Endothelial cell of umbilical vein (primary cell): ENCODE measurements around the gene PGGT1B. TPM values are rescaled to one million over a fixed set of nuclear protein-coding genes. Genes with fewer than 3 reads are reported as not detected.

Experiments
- BruUV-seq: library from RNA; stranded (reverse); fragments of 400-500 nt; replicated peaks from 2 replicates; lab custom pipeline; 2021; lab: Mats Ljungman, UMichigan
- CTCF ChIA-PET: fragments of 300-600, 350-600 bp; sonication (Branson Sonifier 250); formaldehyde crosslinking; loops from one replicate; lab custom pipeline; 2021; ENCODE audit warnings: antibody characterized with exemption, inconsistent platforms; lab: Charles Lee
- POLR2A ChIA-PET: fragments of 300-600, 350-600 bp; sonication (Branson Sonifier 250); formaldehyde crosslinking; loops from one replicate; lab custom pipeline; 2021; ENCODE audit warnings: antibody characterized with exemption, inconsistent platforms; lab: Charles Lee
- DNase-seq: peaks from one replicate; pipeline ENCODE4 v3.0.0-alpha.2; 2011; ENCODE audit warnings: low read depth, low spot score
- FAIRE-seq: peaks from 2 replicates; lab custom pipeline; 2011; peaks lifted over from hg19 to GRCh38; lab: Jason Lieb, UNC
- H2AFZ ChIP-seq: 2 replicates; pipeline ENCODE4 v1.6.0; 2012; ENCODE audit warnings: low read depth, low read length, control low read depth, inconsistent platforms
- H3K27ac ChIP-seq: 2 replicates; pipeline ENCODE4 v1.5.1; 2011; ENCODE audit warnings: low read depth, mild to moderate bottlenecking, control low read depth, low read length, moderate library complexity; ENCODE audit not compliant: insufficient read depth
- H3K27me3 ChIP-seq, 2 experiments: 2 replicates each; pipeline versions ENCODE4 v1.6.0 to v1.6.1; 2011; ENCODE audit warnings: low read length in 2 of 2, mixed read lengths in 1 of 2; ENCODE audit not compliant: control insufficient read depth in 2 of 2, insufficient read depth in 2 of 2
- H3K36me3 ChIP-seq, 2 experiments: 2 replicates in 1 of 2; 3 replicates in 1 of 2; pipeline ENCODE4 v1.5.1; 2011; ENCODE audit warnings: low read length in 2 of 2, mild to moderate bottlenecking in 1 of 2, moderate library complexity in 1 of 2; ENCODE audit not compliant: control insufficient read depth in 2 of 2, insufficient read depth in 2 of 2; ENCODE audit errors: extremely low read depth in 1 of 2
- H3K4me1 ChIP-seq: 3 replicates; pipeline ENCODE4 v1.5.1; 2011; ENCODE audit warnings: mild to moderate bottlenecking, low read length; ENCODE audit not compliant: control insufficient read depth, insufficient read depth; ENCODE audit errors: extremely low read depth
- H3K4me2 ChIP-seq: 2 replicates; pipeline ENCODE4 v1.6.1; 2011; ENCODE audit warnings: low read length, control low read depth, mixed read lengths; ENCODE audit not compliant: insufficient read depth
- H3K4me3 ChIP-seq, 3 experiments: fragments of 200-600 bp in 1 of 3; sonication (generic), shearing (Covaris generic) in 1 of 3; replicated peaks in 1 of 3; 2 replicates each; pipeline ENCODE4 v1.5.1; 2011 to 2016; ENCODE audit warnings: control low read depth in 3 of 3, low read length in 3 of 3, mild to moderate bottlenecking in 2 of 3, inconsistent platforms in 1 of 3, low read depth in 1 of 3, moderate library complexity in 1 of 3; ENCODE audit not compliant: insufficient read depth in 1 of 3
- H3K79me2 ChIP-seq: 2 replicates; pipeline ENCODE4 v1.6.0; 2012; ENCODE audit warnings: low read length, inconsistent platforms; ENCODE audit not compliant: control insufficient read depth, insufficient read depth
- H3K9ac ChIP-seq: replicated peaks from 2 replicates; pipeline ENCODE3; 2011; ENCODE audit warnings: low read length, control low read depth; ENCODE audit not compliant: insufficient read depth; ENCODE audit errors: extremely low read depth
- H3K9me1 ChIP-seq: replicated peaks from 3 replicates; pipeline ENCODE4 v1.6.0; 2011; ENCODE audit warnings: mild to moderate bottlenecking, low read length; ENCODE audit not compliant: control insufficient read depth, insufficient read depth; ENCODE audit errors: extremely low read depth
- H3K9me3 ChIP-seq: replicated peaks from 2 replicates; pipeline ENCODE4 v1.5.1; 2012; ENCODE audit warnings: low read length, inconsistent platforms; ENCODE audit not compliant: control insufficient read depth, insufficient read depth
- H4K20me1 ChIP-seq: replicated peaks from 2 replicates; pipeline ENCODE3; 2011; ENCODE audit warnings: mild to moderate bottlenecking, low read length; ENCODE audit not compliant: control insufficient read depth, insufficient read depth; ENCODE audit errors: extremely low read depth
- EZH2 ChIP-seq: IDR thresholded peaks from 2 replicates; pipeline ENCODE4 v1.6.1; 2012; ENCODE audit warnings: borderline replicate concordance, low read depth, mild to moderate bottlenecking, moderate library complexity, low read length, inconsistent platforms; ENCODE audit not compliant: severe bottlenecking
- FOS ChIP-seq: IDR thresholded peaks from 2 replicates; pipeline ENCODE4 v1.6.1; 2011; ENCODE audit warnings: mild to moderate bottlenecking, low read length, moderate library complexity, borderline replicate concordance; ENCODE audit not compliant: insufficient read depth
- GATA2 ChIP-seq: IDR thresholded peaks from 2 replicates; pipeline ENCODE4 v1.7.0; 2011; ENCODE audit warnings: low read depth, mild to moderate bottlenecking, moderate library complexity, mixed read lengths, low read length; ENCODE audit not compliant: insufficient read length, insufficient read depth
- JUN ChIP-seq: IDR thresholded peaks from 2 replicates; pipeline ENCODE4 v1.6.1; 2011; ENCODE audit warnings: borderline replicate concordance, low read depth; ENCODE audit not compliant: insufficient read length, insufficient read depth
- MYC ChIP-seq: IDR thresholded peaks from one replicate; pipeline ENCODE4 v1.6.1; 2011; ENCODE audit warnings: mild to moderate bottlenecking, low read depth, low read length
- POLR2A ChIP-seq: IDR thresholded peaks from 2 replicates; pipeline ENCODE4 v1.6.1; 2012; ENCODE audit warnings: low read depth, mild to moderate bottlenecking, control low read depth, low read length
- POLR2AphosphoS5 ChIP-seq: IDR thresholded peaks from 2 replicates; pipeline ENCODE4 v1.6.1; 2012; ENCODE audit warnings: low read depth, mild to moderate bottlenecking, control low read depth, low read length, moderate library complexity; ENCODE audit not compliant: insufficient read depth
- dilution Hi-C: fragments of 300-500 bp; cut with MboI; formaldehyde crosslinking; loops from one replicate; pipeline ENCODE4 v1.15.0; 2019; ENCODE audit warnings: low sequenced_read_pairs; ENCODE audit not compliant: extremely low pct_ligation_motif_present
- intact Hi-C: fragments of 100-400 bp; cut with micrococcal nuclease; formaldehyde crosslinking; loops from one replicate; pipeline ENCODE4 v1.10.0; 2022
- polyA plus RNA-seq, 4 experiments: library from polyadenylated mRNA; depleted of rRNA in 3 of 4; stranded (reverse) in 3 of 4; unstranded in 1 of 4; fragments of >200 nt; gene quantifications; 2 replicates each; pipeline versions ENCODE4 v1.2.1 to v1.2.3, GENCODE V29; 2011 to 2012; ENCODE audit warnings: missing spikeins in 1 of 4
- total RNA-seq: library from RNA; stranded (reverse); gene quantifications from 2 replicates; pipeline ENCODE4 v1.2.3, GENCODE V29; 2021
- TF ChIP-seq, protein P1 (sequence below), 2 donors: IDR thresholded peaks; 1 replicate in 1 of 2; 2 replicates in 1 of 2; pipeline ENCODE4 v1.5.1; 2011; ENCODE audit warnings: low read length in 2 of 2, mild to moderate bottlenecking in 2 of 2, moderate library complexity in 2 of 2, control low read depth in 1 of 2, inconsistent platforms in 1 of 2, low read depth in 1 of 2; ENCODE audit not compliant: insufficient read depth in 1 of 2; ENCODE audit errors: extremely low read depth in 1 of 2
- TF ChIP-seq, protein P2 (sequence below): IDR thresholded peaks from 2 replicates; pipeline ENCODE4 v1.6.1; 2011; ENCODE audit not compliant: insufficient read depth, insufficient read length

Gene PGGT1B
- total and polyA plus RNA-seq, 2 donors (not counting 3 experiments of a cell fraction or from before 2014, with no cell fraction given), result 2.6 to 42.3 TPM

DNA sequence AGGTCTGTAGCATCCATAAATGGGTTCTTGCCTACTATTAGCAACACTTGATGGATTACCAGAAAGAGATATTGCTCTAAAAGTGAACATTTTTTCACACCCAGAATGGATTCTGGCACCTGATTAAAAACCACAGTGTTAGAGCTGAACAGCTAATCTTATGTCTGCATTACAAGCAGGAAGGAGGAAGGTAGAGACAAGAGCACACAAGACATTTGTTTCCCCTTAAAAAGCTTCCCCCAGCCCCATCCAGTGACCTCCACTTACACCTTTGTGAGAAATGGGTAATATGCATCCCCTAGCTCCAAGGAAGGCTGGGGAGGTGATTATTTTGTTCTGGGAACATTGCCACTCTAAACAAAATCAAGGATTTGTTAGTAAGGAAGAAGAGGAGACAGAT, 80.9 kb downstream of the PGGT1B start:
- dilution Hi-C loops (no loop called here), intact Hi-C loops (loop anchor here (10.0 kb wide), 1 partner anchor 403 kb away; no protein-coding TSS in a partner anchor)
- Histone ChIP-seq H3K9me3 (no peaks in the 10 kb centered on the region), H3K9ac (no peak overlapping the region), H2AFZ (no peak overlapping the region), H3K27ac (no peak overlapping the region), H3K79me2 (no peaks in the 10 kb centered on the region), H3K27me3 (peaks cover 54 to 74% of the 10 kb centered on the region in 2 experiments), H4K20me1 (no peaks in the 10 kb centered on the region), H3K36me3 (no peaks in the 10 kb centered on the region), H3K4me3 (no peak overlapping the region), H3K4me1 (peaks cover 9% of the 10 kb centered on the region), H3K9me1 (no peaks in the 10 kb centered on the region), H3K4me2 (no peak overlapping the region)
- POLR2A ChIA-PET, result no interaction called here
- CTCF ChIA-PET, result interaction anchor here (1.2 to 1.5 kb wide), 3 partner anchors 12 to 23 kb away, joined by 3 to 4 read pairs (median 3); partner anchors contain the start of gene TRIM36
- TF ChIP-seq EZH2 (peak; percentile 13), POLR2AphosphoS5 (no peak)
- DNase-seq (no peak), FAIRE-seq (no peak)
- no TSS peak for BruUV-seq

DNA sequence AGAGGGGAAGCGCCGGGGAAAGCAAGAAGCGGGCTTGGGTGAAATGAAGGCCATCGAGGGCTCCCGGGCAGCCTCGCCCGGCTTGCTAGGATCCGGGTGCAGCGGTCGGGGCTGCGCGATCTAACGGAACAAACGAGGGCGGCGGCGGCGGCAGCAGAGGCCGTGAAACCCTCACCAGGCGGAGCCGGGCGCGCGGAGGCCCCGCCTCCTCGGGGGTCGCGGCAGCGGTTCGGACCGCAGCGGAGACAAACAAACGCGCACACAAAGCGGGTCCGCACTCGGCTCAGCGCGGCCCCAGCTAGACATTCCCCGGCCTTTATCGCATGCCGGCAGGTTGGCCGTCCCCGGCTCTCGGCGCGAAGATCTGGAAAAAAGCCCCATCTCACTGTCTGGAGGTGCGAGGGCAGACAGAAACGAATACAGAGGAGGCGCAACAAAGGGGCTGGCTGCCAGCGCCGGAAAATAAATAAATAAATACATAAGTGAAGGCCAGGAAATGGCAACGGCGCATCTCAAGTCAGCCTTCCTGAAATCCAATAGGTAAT, 82.4 kb downstream of the PGGT1B start:
- ChIA-PET POLR2A (no interaction called here), CTCF (no interaction called here)
- peak overlapping the region; percentile 67 for H3K4me2 ChIP-seq
- dilution Hi-C loops, result no loop called here
- TF ChIP-seq, protein P1, sequence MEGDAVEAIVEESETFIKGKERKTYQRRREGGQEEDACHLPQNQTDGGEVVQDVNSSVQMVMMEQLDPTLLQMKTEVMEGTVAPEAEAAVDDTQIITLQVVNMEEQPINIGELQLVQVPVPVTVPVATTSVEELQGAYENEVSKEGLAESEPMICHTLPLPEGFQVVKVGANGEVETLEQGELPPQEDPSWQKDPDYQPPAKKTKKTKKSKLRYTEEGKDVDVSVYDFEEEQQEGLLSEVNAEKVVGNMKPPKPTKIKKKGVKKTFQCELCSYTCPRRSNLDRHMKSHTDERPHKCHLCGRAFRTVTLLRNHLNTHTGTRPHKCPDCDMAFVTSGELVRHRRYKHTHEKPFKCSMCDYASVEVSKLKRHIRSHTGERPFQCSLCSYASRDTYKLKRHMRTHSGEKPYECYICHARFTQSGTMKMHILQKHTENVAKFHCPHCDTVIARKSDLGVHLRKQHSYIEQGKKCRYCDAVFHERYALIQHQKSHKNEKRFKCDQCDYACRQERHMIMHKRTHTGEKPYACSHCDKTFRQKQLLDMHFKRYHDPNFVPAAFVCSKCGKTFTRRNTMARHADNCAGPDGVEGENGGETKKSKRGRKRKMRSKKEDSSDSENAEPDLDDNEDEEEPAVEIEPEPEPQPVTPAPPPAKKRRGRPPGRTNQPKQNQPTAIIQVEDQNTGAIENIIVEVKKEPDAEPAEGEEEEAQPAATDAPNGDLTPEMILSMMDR (IDR thresholded peaks at IDR 0.05; ENCODE audit: extremely low read depth in 1 of 2, insufficient read depth in 1 of 2, low read depth in 1 of 2, low read length in 2 of 2), result no peak
- no peak for TF ChIP-seq EZH2
- TF ChIP-seq POLR2A, result no peak
- TF ChIP-seq POLR2AphosphoS5, result no peak
- TF ChIP-seq GATA2, result no peak
- no peak for TF ChIP-seq JUN
- no peak for TF ChIP-seq MYC
- TF ChIP-seq, protein P2, sequence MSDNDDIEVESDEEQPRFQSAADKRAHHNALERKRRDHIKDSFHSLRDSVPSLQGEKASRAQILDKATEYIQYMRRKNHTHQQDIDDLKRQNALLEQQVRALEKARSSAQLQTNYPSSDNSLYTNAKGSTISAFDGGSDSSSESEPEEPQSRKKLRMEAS, result no peak
- no peak for TF ChIP-seq FOS
- peaks cover 53 to 74% of the 10 kb centered on the region in 2 experiments for H3K27me3 ChIP-seq
- H4K20me1 ChIP-seq, result no peaks in the 10 kb centered on the region
- H3K9me3 ChIP-seq, result no peaks in the 10 kb centered on the region
- H2AFZ ChIP-seq, result peak overlapping the region; percentile 39
- H3K36me3 ChIP-seq, result no peaks in the 10 kb centered on the region
- H3K9me1 ChIP-seq, result no peaks in the 10 kb centered on the region
- no peak overlapping the region for H3K9ac ChIP-seq
- intact Hi-C loops, result loop anchor here (10.0 kb wide), 1 partner anchor 405 kb away; no protein-coding TSS in a partner anchor
- H3K79me2 ChIP-seq, result no peaks in the 10 kb centered on the region
- H3K4me1 ChIP-seq, result peaks cover 9% of the 10 kb centered on the region
- BruUV-seq, result no TSS peak
- FAIRE-seq (peak; percentile 50), DNase-seq (peak; percentile 33)
- peak overlapping the region; percentile 36 to 53 (median 44) for H3K4me3 ChIP-seq
- H3K27ac ChIP-seq, result no peak overlapping the region
